Subcutaneous adipose tissue (tissue), 4 donors: Measurements from ENCODE around the gene PRELID3B. TPM values are rescaled to one million over a fixed set of nuclear protein-coding genes. Genes with fewer than 3 reads are reported as not detected.

ENCODE experiments used
- CTCF ChIP-seq: fragments of 450-650 bp; IDR thresholded peaks from one replicate; pipeline ENCODE4 v1.5.1; 2016; ENCODE audit warnings: low read depth, mild to moderate bottlenecking, control low read depth, antibody characterized with exemption, moderate library complexity
- total RNA-seq, 4 donors: library from RNA; depleted of rRNA; stranded (reverse); fragments of >200 nt; gene quantifications; one replicate each; pipeline ENCODE4 v1.1.0, GENCODE V29; 2016

The PRELID3B gene
- total RNA-seq, 4 donors from 2014 or later = 39.2 to 83.2 (median 46.3) TPM

DNA sequence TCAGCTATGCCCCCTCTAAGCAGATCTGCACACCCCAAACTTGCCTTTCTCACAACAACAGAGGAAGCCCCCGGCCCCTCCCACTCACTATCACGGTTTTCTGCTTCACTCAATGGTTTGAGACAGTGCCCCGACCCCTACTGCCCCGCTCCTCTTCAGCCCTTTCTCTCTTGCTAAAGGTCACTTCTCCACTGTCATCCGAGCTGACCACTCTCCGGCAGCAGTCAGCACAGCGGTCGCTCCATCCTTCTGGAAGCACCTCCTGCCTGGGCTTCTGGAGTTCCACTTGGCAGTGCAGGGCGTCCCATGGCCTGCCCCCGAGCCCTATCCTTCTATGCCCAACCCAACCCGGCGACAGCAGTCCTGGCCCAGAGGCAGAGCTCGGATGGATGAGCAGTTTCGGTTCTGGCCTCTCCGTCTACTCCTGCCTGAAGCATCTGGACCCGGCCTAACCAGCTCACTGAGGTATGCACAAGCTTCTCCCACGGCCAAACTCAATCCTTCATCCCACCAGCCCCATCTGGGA lies 39.6 kb downstream of the PRELID3B start:
- TF ChIP-seq CTCF = no peak

- no peak for TF ChIP-seq CTCF
These were observed 40.2 kb downstream of the PRELID3B start for GRCh38 chr20:59002388-59002787.

DNA sequence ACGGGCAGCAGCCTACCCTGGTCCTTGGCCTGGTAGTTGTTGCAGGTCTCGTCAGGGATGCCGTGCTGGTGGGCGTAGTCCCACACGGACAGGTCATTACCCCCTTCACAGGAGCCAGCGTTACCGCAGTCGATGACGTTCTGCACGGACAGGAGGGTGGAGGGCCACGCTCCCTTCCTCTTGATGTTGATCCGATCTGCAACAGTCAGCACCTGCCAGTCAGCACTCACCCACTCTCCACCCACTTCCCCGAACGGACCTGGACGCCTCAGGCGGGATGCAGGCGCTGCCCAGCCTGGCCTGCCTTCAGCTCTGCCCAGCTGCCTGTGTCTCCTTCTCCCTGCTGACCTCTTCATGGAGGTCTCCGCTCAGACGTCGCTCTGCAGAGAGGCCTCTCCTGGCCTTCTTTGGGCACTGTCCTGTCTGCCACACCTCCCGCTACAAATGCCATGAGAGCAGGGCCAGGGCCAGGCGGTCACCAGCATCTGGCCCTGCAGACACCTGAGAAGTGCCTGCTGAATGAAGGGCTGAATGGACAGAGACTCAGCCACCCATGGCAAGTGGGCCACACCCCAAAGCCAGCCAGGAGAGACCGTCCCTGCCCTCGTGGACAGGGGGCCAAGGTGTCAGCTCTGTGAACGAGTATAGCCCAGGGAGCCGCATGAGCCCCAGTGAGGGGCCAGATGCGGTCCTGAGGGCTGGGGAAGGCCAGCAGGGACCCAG lies 41.0 kb downstream of the PRELID3B start:
- TF ChIP-seq CTCF = no peak

- no peak for TF ChIP-seq CTCF
These were observed 41.5 kb downstream of the PRELID3B start for GRCh38 chr20:59001068-59001448.

- no peak for TF ChIP-seq CTCF
These were observed 42.3 kb downstream of the PRELID3B start for GRCh38 chr20:59000326-59000725.

DNA sequence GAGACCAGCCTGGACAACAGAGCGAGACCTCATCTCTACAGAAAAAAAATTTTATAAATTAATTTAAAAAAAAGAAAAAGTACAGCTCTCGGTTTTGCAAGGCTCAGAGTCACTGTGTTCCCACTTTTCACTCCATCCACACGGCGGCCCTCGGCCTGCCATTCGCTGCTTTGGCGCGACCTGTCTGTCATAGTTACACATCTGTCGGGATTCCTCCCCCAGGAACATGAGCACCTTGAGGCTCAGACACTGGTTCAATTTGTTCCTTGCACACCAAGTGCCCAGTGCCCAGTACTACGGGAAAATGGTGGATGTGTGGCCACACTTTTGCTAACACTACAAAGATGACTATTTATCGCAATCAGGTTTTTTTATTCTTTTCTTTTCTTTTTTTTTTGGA lies 43.9 kb downstream of the PRELID3B start:
- no peak for TF ChIP-seq CTCF

DNA sequence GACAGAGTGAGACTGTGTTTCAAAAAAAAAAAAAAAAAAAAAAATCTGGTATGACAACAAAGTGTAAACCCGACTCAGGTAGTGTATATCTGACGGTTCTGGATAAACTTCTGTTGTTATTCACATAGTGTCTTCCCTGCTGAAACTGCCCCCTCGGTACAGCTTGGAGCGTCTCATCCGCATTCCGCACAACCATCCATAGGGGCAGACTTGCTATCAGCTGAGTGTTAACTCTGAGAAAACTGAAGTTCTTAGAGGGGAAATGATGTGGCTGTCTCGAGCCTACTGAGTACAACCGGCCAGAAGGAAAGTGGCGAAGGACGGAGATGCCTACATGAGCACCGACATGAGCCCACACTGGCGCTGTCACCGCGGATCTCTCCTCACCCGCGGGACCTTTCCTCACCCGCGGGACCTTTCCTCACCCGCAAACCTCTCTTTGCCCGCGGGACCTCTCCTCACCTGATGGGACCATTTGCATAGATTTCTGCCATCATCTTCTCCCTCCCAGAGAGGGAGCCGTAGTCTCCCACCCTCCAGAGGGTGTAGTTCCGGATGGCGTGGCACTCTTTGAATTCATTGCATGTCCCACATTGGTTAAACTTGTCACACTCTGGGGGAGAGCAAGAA lies 45.3 kb downstream of the PRELID3B start:
- no peak for TF ChIP-seq CTCF
